A673 (cell line): ENCODE results near the gene FBXO15. TPM values are rescaled to one million over a fixed set of nuclear protein-coding genes. Genes with fewer than 3 reads are reported as not detected.

Experiments
- BruUV-seq: library from RNA; stranded (reverse); fragments of 400-500 nt; replicated peaks from 2 replicates; lab custom pipeline; 2021; lab: Mats Ljungman, UMichigan
- CTCF ChIA-PET: fragments of 300-600 bp; sonication (Branson Sonifier 250); formaldehyde crosslinking; loops from one replicate; lab custom pipeline; 2022; ENCODE audit warnings: antibody characterized with exemption; lab: Charles Lee
- POLR2A ChIA-PET: fragments of 300-600 bp; sonication (Branson Sonifier 250); formaldehyde crosslinking; loops from one replicate; lab custom pipeline; 2022; ENCODE audit warnings: antibody characterized with exemption; ENCODE audit not compliant: low non-redundant PET; lab: Charles Lee
- DNase-seq: peaks from one replicate; pipeline ENCODE4 v3.0.0-alpha.2; 2015; ENCODE audit warnings: low spot score
- H3K27ac ChIP-seq: fragments of 200-600 bp; sonication (generic); 2 replicates; pipeline ENCODE4 v1.5.1; 2016; ENCODE audit warnings: mixed run types, low read depth, mild to moderate bottlenecking, mixed read lengths, antibody characterized with exemption, low read length; ENCODE audit not compliant: poor library complexity, severe bottlenecking
- H3K27me3 ChIP-seq: fragments of 200-600 bp; sonication (generic); replicated peaks from 2 replicates; pipeline ENCODE4 v1.6.1; 2017; ENCODE audit warnings: mixed run types, low read depth, mild to moderate bottlenecking, mixed read lengths, antibody characterized with exemption, low read length; ENCODE audit not compliant: insufficient read depth, poor library complexity
- H3K36me3 ChIP-seq: fragments of 200-600 bp; sonication (generic); 2 replicates; pipeline ENCODE4 v1.6.1; 2016; ENCODE audit warnings: mixed run types, mild to moderate bottlenecking, mixed read lengths, antibody characterized with exemption, low read length; ENCODE audit not compliant: insufficient read depth, poor library complexity, severe bottlenecking
- H3K4me1 ChIP-seq: fragments of 200-600 bp; sonication (generic); 2 replicates; pipeline ENCODE4 v1.6.1; 2017; ENCODE audit warnings: mixed run types, mild to moderate bottlenecking, mixed read lengths, antibody characterized with exemption, low read length; ENCODE audit not compliant: insufficient read depth, poor library complexity, severe bottlenecking
- H3K4me3 ChIP-seq: fragments of 200-600 bp; sonication (generic); 2 replicates; pipeline ENCODE4 v1.5.1; 2016; ENCODE audit warnings: low read depth, mixed run types, mild to moderate bottlenecking, mixed read lengths, low read length; ENCODE audit not compliant: poor library complexity, severe bottlenecking
- H3K9me3 ChIP-seq: fragments of 200-600 bp; sonication (generic); 2 replicates; pipeline ENCODE4 v1.6.1; 2016; ENCODE audit warnings: mixed run types, low read depth, mild to moderate bottlenecking, mixed read lengths, antibody characterized with exemption, low read length; ENCODE audit not compliant: poor library complexity, severe bottlenecking
- CTCF ChIP-seq: fragments of 300-800, 200-600 bp; sonication (generic); conservative IDR thresholded peaks from 2 replicates; pipeline ENCODE4 v1.5.1; 2017; ENCODE audit warnings: low read depth, mild to moderate bottlenecking, antibody characterized with exemption, low read length, moderate library complexity, mixed read lengths
- EZH2 ChIP-seq: fragments of 200-600 bp; sonication (generic); IDR thresholded peaks from 2 replicates; pipeline ENCODE4 v1.6.1; 2017; ENCODE audit warnings: borderline replicate concordance, low read depth, mild to moderate bottlenecking, mixed read lengths, antibody characterized with exemption, low read length; ENCODE audit not compliant: poor library complexity, severe bottlenecking
- intact Hi-C: fragments of 100-400 bp; cut with micrococcal nuclease; formaldehyde crosslinking; loops from one replicate; pipeline ENCODE4 v1.10.0; 2022; ENCODE audit not compliant: unreplicated experiment
- total RNA-seq: library from RNA; stranded (reverse); gene quantifications from 2 replicates; pipeline ENCODE4 v1.2.3, GENCODE V29; 2021

Gene FBXO15
- total RNA-seq, 1 experiment from 2014 or later = 2.4 TPM

- Histone ChIP-seq H3K9me3 (no peaks in the 10 kb centered on the region), H3K27ac (no peak overlapping the region), H3K4me1 (no peaks in the 10 kb centered on the region), H3K4me3 (no peak overlapping the region), H3K27me3 (no peaks in the 10 kb centered on the region), H3K36me3 (no peaks in the 10 kb centered on the region)
- ChIA-PET POLR2A (no interaction called here), CTCF (interaction anchor here (1.8 kb wide), 1 partner anchor 259 kb away, joined by 6 read pairs; no protein-coding TSS in a partner anchor)
- BruUV-seq = no TSS peak
- intact Hi-C loops = no loop called here
- TF ChIP-seq CTCF = no peak
- no peak for TF ChIP-seq EZH2
- DNase-seq = no peak
Observed at GRCh38 chr18:74083557-74083952, 64.1 kb downstream of the FBXO15 start.

GRCh38 chr18:74082742-74083556, 64.7 kb downstream of the FBXO15 start:
- no peaks in the 10 kb centered on the region for H3K9me3 ChIP-seq
- no TSS peak for BruUV-seq
- no peak overlapping the region for H3K4me3 ChIP-seq
- TF ChIP-seq EZH2 = no peak
- no peak for TF ChIP-seq CTCF
- no peak overlapping the region for H3K27ac ChIP-seq
- H3K4me1 ChIP-seq = no peaks in the 10 kb centered on the region
- DNase-seq = no peak
- POLR2A ChIA-PET = no interaction called here
- no peaks in the 10 kb centered on the region for H3K27me3 ChIP-seq
- H3K36me3 ChIP-seq = no peaks in the 10 kb centered on the region
- intact Hi-C loops = no loop called here
- CTCF ChIA-PET = interaction anchor here (1.8 kb wide), 1 partner anchor 259 kb away, joined by 6 read pairs; no protein-coding TSS in a partner anchor

GRCh38 chr18:74081966-74082741, 65.5 kb downstream of the FBXO15 start:
- ChIA-PET POLR2A (no interaction called here), CTCF (interaction anchor here (0.6 to 1.8 kb wide), 2 partner anchors 260 to 1602 kb away, joined by 5 to 6 read pairs; no protein-coding TSS in a partner anchor)
- Histone ChIP-seq H3K27ac (no peak overlapping the region), H3K4me3 (no peak overlapping the region), H3K27me3 (no peaks in the 10 kb centered on the region), H3K36me3 (no peaks in the 10 kb centered on the region), H3K9me3 (no peaks in the 10 kb centered on the region), H3K4me1 (no peaks in the 10 kb centered on the region)
- BruUV-seq = no TSS peak
- intact Hi-C loops = no loop called here
- TF ChIP-seq CTCF (peak; percentile 60), EZH2 (no peak)
- peak; percentile 53 for DNase-seq
